OCI-LY7 (cell line): ENCODE data around the gene GPSM1.

Experiments used
- EZH2phosphoT487 ChIP-seq: fragments of 200-600 bp; sonication (generic); IDR thresholded peaks from 2 replicates; pipeline ENCODE4 v1.6.1; 2018; ENCODE audit warnings: low read depth, borderline replicate concordance, mild to moderate bottlenecking, mixed run types, antibody characterized with exemption, low read length, moderate library complexity, mixed read lengths
- TF ChIP-seq, protein P1 (sequence below): fragments of 200-600 bp; sonication (generic); conservative IDR thresholded peaks from 2 replicates; pipeline ENCODE4 v1.5.1; 2014; ENCODE audit warnings: mild to moderate bottlenecking, antibody characterized with exemption, low read length, moderate library complexity, mixed read lengths

DNA sequence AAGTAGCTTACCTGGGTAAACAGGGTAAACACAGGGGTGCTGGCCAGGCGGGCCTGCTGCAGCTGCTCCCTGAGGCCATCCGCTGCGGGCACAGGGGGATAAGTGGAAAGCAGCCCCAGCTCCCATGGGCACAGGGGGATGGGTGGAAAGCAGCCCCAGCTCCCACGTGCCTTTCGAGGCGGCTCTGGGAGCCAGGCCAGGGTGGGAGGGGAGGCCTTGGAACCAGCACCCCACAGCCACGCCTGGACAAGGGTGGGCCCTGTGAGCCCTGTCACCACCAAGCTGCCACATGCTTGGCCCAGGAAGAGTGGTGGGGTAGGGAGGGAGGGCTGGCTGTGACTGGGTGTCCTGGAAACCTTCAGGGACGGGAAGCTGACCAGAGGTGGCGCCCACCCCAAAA is 54.0 kb downstream of the GPSM1 start:
- TF ChIP-seq, protein P1, sequence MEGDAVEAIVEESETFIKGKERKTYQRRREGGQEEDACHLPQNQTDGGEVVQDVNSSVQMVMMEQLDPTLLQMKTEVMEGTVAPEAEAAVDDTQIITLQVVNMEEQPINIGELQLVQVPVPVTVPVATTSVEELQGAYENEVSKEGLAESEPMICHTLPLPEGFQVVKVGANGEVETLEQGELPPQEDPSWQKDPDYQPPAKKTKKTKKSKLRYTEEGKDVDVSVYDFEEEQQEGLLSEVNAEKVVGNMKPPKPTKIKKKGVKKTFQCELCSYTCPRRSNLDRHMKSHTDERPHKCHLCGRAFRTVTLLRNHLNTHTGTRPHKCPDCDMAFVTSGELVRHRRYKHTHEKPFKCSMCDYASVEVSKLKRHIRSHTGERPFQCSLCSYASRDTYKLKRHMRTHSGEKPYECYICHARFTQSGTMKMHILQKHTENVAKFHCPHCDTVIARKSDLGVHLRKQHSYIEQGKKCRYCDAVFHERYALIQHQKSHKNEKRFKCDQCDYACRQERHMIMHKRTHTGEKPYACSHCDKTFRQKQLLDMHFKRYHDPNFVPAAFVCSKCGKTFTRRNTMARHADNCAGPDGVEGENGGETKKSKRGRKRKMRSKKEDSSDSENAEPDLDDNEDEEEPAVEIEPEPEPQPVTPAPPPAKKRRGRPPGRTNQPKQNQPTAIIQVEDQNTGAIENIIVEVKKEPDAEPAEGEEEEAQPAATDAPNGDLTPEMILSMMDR: no peak
- no peak for TF ChIP-seq EZH2phosphoT487
